OCI-LY1 (cell line): ENCODE measurements around the gene MYCBP2.

Experiments used
- H2AFZ ChIP-seq: fragments of 200-600 bp; sonication (generic), shearing (Covaris generic); 2 replicates; pipeline ENCODE4 v1.6.0; 2014; ENCODE audit warnings: antibody characterized with exemption, mild to moderate bottlenecking, low read length
- H3F3A ChIP-seq: fragments of 200-600 bp; sonication (generic), shearing (Covaris generic); 2 replicates; pipeline ENCODE4 v1.6.0; 2014; ENCODE audit warnings: mild to moderate bottlenecking, antibody characterized with exemption, low read length, moderate library complexity; ENCODE audit not compliant: insufficient read depth
- H3K27ac ChIP-seq: fragments of 200-600 bp; sonication (generic); 2 replicates; pipeline ENCODE4 v1.5.1; 2014; ENCODE audit warnings: low read length, mixed run types, mild to moderate bottlenecking, low read depth; ENCODE audit not compliant: poor library complexity, severe bottlenecking
- H3K27me3 ChIP-seq: fragments of 200-600 bp; sonication (generic); 2 replicates; pipeline ENCODE4 v1.6.0; 2014; ENCODE audit warnings: antibody characterized with exemption, mild to moderate bottlenecking, low read length, moderate library complexity; ENCODE audit not compliant: insufficient read depth
- H3K36me3 ChIP-seq: fragments of 200-600 bp; sonication (generic); 2 replicates; pipeline ENCODE4 v1.6.1; 2014; ENCODE audit warnings: mild to moderate bottlenecking, antibody characterized with exemption, low read length, moderate library complexity, mixed read lengths; ENCODE audit not compliant: insufficient read depth
- H3K4me1 ChIP-seq: fragments of 200-600 bp; sonication (generic); 2 replicates; pipeline ENCODE4 v1.5.1; 2014; ENCODE audit warnings: mild to moderate bottlenecking, low read length, moderate library complexity; ENCODE audit not compliant: insufficient read depth, severe bottlenecking
- H3K4me2 ChIP-seq: fragments of 200-600 bp; sonication (generic), shearing (Covaris generic); 2 replicates; pipeline ENCODE4 v1.6.1; 2014; ENCODE audit warnings: low read length
- H3K4me3 ChIP-seq: fragments of 200-600 bp; sonication (generic); 2 replicates; pipeline ENCODE4 v1.5.1; 2014; ENCODE audit warnings: low read length, low read depth, mild to moderate bottlenecking, mixed read lengths; ENCODE audit not compliant: poor library complexity, severe bottlenecking
- H3K79me2 ChIP-seq: fragments of 200-600 bp; shearing (Covaris generic); 2 replicates; pipeline ENCODE4 v1.6.1; 2016; ENCODE audit warnings: mixed run types, low read length, mixed read lengths; ENCODE audit not compliant: insufficient read depth
- H3K9ac ChIP-seq: fragments of 200-600 bp; sonication (generic), shearing (Covaris generic); 2 replicates; pipeline ENCODE4 v1.6.1; 2014; ENCODE audit warnings: mild to moderate bottlenecking, low read length, mixed read lengths
- H3K9me2 ChIP-seq: fragments of 200-600 bp; sonication (generic), shearing (Covaris generic); 2 replicates; pipeline ENCODE4 v1.6.1; 2014; ENCODE audit warnings: low read depth, mild to moderate bottlenecking, low read length, mixed read lengths
- H3K9me3 ChIP-seq: fragments of 200-600 bp; shearing (Covaris generic); 2 replicates; pipeline ENCODE4 v1.6.1; 2014; ENCODE audit warnings: low read length, mixed read lengths
- H4K20me1 ChIP-seq: fragments of 200-600 bp; sonication (generic), shearing (Covaris generic); 2 replicates; pipeline ENCODE4 v1.6.0; 2016; ENCODE audit warnings: mild to moderate bottlenecking, low read length; ENCODE audit not compliant: insufficient read depth
- EZH2 ChIP-seq: fragments of 200-600 bp; sonication (generic), shearing (Covaris generic); IDR thresholded peaks from 2 replicates; pipeline ENCODE4 v1.8.0; 2017; ENCODE audit warnings: borderline replicate concordance, mixed run types, mild to moderate bottlenecking, antibody characterized with exemption, low read length, moderate library complexity, mixed read lengths
- TF ChIP-seq, protein P1 (sequence below): fragments of 200-600 bp; sonication (generic), shearing (Covaris generic); IDR thresholded peaks from 2 replicates; pipeline ENCODE4 v1.5.1; 2017; ENCODE audit warnings: mild to moderate bottlenecking, antibody characterized with exemption, low read length, moderate library complexity, mixed read lengths

Gene MYCBP2

DNA sequence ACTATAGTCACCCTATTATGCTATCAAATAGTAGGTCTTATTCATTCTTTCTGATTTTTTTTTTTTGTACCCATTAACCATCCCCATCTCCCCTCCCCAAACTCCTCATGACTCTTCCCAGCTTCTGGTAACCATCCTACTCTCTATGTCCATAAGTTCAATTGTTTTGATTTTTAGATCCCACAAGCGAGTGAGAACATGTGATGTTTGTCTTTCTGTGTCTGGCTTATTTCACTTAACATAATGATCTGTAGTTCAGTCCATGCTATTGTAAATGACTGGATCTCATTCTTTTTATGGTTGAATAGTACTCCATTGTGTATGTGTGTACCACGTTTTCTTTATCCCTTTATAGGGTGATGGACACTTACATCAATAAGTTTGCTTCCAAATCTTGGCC lies 4.5 kb upstream of the MYCBP2 start:
- no peak overlapping the region for H2AFZ ChIP-seq

DNA sequence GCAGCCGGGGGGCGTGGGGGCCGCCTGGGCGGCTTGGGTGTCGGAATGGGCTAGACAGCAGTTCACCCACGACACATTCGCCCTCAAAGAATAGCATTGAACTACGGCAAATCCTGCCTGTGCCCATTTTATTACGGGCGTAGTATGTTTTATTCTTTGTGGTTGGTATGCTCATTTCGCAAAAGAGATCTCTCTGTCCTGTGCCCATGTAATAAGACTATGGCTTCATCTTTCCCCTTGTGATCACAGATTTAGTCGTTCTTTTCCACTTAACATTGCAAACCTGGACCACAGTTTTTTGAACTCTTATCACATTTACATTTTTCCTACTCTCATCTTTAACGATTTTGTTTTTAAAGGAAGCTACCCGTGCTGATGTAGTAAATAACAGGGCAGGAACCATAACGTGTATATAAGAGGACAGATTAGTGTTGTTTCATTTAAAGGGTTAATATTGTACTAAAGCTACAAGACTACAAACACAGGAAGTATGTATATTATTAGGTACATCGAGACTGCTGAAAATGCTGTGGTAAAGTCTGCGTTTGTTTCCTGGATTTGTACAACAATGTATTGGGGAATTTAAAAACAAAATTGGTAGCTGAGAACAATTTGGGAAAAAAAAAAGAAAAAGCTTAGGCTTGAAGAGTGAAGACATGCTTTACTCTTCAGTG lies 3.2 kb upstream of the MYCBP2 start:
- no peak for TF ChIP-seq EZH2
- TF ChIP-seq, protein P1, sequence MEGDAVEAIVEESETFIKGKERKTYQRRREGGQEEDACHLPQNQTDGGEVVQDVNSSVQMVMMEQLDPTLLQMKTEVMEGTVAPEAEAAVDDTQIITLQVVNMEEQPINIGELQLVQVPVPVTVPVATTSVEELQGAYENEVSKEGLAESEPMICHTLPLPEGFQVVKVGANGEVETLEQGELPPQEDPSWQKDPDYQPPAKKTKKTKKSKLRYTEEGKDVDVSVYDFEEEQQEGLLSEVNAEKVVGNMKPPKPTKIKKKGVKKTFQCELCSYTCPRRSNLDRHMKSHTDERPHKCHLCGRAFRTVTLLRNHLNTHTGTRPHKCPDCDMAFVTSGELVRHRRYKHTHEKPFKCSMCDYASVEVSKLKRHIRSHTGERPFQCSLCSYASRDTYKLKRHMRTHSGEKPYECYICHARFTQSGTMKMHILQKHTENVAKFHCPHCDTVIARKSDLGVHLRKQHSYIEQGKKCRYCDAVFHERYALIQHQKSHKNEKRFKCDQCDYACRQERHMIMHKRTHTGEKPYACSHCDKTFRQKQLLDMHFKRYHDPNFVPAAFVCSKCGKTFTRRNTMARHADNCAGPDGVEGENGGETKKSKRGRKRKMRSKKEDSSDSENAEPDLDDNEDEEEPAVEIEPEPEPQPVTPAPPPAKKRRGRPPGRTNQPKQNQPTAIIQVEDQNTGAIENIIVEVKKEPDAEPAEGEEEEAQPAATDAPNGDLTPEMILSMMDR = no peak
- Histone ChIP-seq H2AFZ (peak overlapping the region; percentile 74), H3K4me1 (peaks cover 34% of the 10 kb centered on the region), H3K9me2 (no peaks in the 10 kb centered on the region), H3K79me2 (peaks cover 15% of the 10 kb centered on the region), H3K9me3 (no peaks in the 10 kb centered on the region), H3K9ac (peak overlapping the region; percentile 70), H3K27ac (peak overlapping the region; percentile 95), H3K4me2 (peak overlapping the region; percentile 96), H3K36me3 (no peaks in the 10 kb centered on the region), H4K20me1 (no peaks in the 10 kb centered on the region), H3F3A (peaks cover 10% of the 10 kb centered on the region), H3K4me3 (peak overlapping the region; percentile 90), H3K27me3 (no peaks in the 10 kb centered on the region)

More for the DNA sequence above, 4.5 kb upstream of the MYCBP2 start:
- no peak for TF ChIP-seq EZH2
- TF ChIP-seq, protein P1 = no peak
- Histone ChIP-seq H3K27me3 (no peaks in the 10 kb centered on the region), H3K4me3 (no peak overlapping the region), H3K9me2 (no peaks in the 10 kb centered on the region), H3K9me3 (no peaks in the 10 kb centered on the region), H3F3A (peaks cover 10% of the 10 kb centered on the region), H3K4me1 (peaks cover 31% of the 10 kb centered on the region), H3K27ac (no peak overlapping the region), H3K9ac (no peak overlapping the region), H3K4me2 (no peak overlapping the region), H4K20me1 (no peaks in the 10 kb centered on the region), H3K36me3 (no peaks in the 10 kb centered on the region), H3K79me2 (peaks cover 2% of the 10 kb centered on the region)

DNA sequence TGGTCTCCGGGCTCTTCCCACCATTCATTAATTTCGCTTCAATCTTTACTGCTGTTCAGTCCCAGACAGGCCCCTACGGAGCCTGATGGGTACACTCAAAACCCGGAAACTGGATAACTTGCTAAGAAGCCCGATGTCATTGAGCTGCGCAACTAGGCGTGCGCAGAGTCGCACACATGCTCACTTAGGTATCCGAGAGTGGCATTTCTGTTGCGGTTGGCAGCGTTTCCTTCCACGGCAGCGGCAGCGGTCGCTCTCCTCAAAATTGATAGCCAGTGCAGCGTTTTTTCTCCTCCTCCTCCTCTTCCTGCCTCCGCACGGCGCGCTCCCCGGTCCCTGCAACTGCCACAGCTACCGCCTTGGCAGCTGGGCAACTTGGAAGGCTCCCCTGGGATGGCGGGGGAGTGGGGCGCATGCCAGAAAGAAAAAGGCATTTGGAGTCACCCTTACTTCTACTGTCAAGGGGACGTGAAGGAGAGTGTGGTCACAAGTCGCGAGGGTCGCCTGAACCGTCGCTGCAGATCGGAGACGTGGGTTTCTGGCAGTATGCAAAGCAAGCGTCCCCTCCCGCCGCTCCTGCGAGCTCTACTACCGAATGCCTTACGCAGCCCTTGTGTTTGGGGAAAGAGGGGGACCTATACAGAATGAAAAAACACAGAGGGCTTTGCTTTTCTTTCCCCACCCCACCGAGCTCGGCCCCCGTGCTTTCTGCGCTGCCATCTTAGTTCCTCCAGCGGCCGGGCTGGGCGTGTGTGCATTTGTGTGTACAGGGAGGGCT lies 2.4 kb upstream of the MYCBP2 start:
- H3K9me3 ChIP-seq = no peaks in the 10 kb centered on the region
- H3K4me1 ChIP-seq = peaks cover 41% of the 10 kb centered on the region
- H3K4me3 ChIP-seq = peak overlapping the region; percentile 90
- H2AFZ ChIP-seq = no peak overlapping the region
- peak overlapping the region; percentile 96 for H3K4me2 ChIP-seq
- no peaks in the 10 kb centered on the region for H3K36me3 ChIP-seq
- H3K79me2 ChIP-seq = peaks cover 23% of the 10 kb centered on the region
- peaks cover 10% of the 10 kb centered on the region for H3F3A ChIP-seq
- no peaks in the 10 kb centered on the region for H3K27me3 ChIP-seq
- H4K20me1 ChIP-seq = no peaks in the 10 kb centered on the region
- TF ChIP-seq, protein P1 = no peak
- TF ChIP-seq EZH2 = no peak
- peak overlapping the region; percentile 70 for H3K9ac ChIP-seq
- peak overlapping the region; percentile 95 for H3K27ac ChIP-seq
- no peaks in the 10 kb centered on the region for H3K9me2 ChIP-seq
